Lung (tissue), 12 donors: ENCODE results near the gene HTR6. TPM values are rescaled to one million over a fixed set of nuclear protein-coding genes. Genes with fewer than 3 reads are reported as not detected.

Experiments used
- ATAC-seq: fragments of 200-7000 bp; cut with Tn5 transposase; one replicate; pipeline ENCODE4 v1.9.1; 2020; ENCODE audit warnings: moderate number of reproducible peaks; ENCODE audit not compliant: insufficient read depth, low FRiP score
- DNase-seq, 3 donors: peaks; one replicate each; pipeline ENCODE4 v3.0.0-alpha.2; 2013 to 2017
- H3K27ac ChIP-seq, 2 donors: one replicate each; pipeline ENCODE4 v1.5.1; 2013; ENCODE audit warnings: mild to moderate bottlenecking in 2 of 2, moderate library complexity in 2 of 2, control low read depth in 1 of 2, inconsistent platforms in 1 of 2, low read depth in 1 of 2, low read length in 1 of 2
- H3K27me3 ChIP-seq, 3 donors: one replicate each; pipeline ENCODE4 v1.5.1; 2013; ENCODE audit warnings: low read length in 2 of 3; ENCODE audit not compliant: control insufficient read depth in 3 of 3, insufficient read depth in 3 of 3
- H3K36me3 ChIP-seq, 4 donors: one replicate each; pipeline ENCODE4 v1.5.1; 2013; ENCODE audit warnings: low read length in 4 of 4, mild to moderate bottlenecking in 1 of 4, moderate library complexity in 1 of 4; ENCODE audit not compliant: control insufficient read depth in 4 of 4, insufficient read depth in 4 of 4
- H3K4me1 ChIP-seq, 5 donors: one replicate each; pipeline ENCODE4 v1.5.1; 2013; ENCODE audit warnings: low read length in 5 of 5, mild to moderate bottlenecking in 2 of 5, moderate library complexity in 1 of 5; ENCODE audit not compliant: control insufficient read depth in 5 of 5, insufficient read depth in 5 of 5
- H3K4me3 ChIP-seq: one replicate; pipeline ENCODE4 v1.5.1; 2013; ENCODE audit warnings: mild to moderate bottlenecking, control low read depth, moderate library complexity
- H3K9ac ChIP-seq, 2 donors: one replicate each; pipeline ENCODE4 v1.5.1; 2013; ENCODE audit warnings: low read length in 2 of 2, control low read depth in 1 of 2; ENCODE audit not compliant: insufficient read depth in 1 of 2
- H3K9me3 ChIP-seq, 4 donors: one replicate each; pipeline ENCODE4 v1.5.1; 2013; ENCODE audit warnings: low read length in 3 of 4, mild to moderate bottlenecking in 1 of 4, moderate library complexity in 1 of 4; ENCODE audit not compliant: control insufficient read depth in 4 of 4, insufficient read depth in 3 of 4
- WGBS, 2 donors: extraction: QIAGEN DNeasy Blood & Tissue Kit; methylation state at CpG; one replicate each; pipeline ENCODE4 v1.1.7; 2013; 5-methylcytosine and 5-hydroxymethylcytosine counted together
- polyA plus RNA-seq, 2 donors: library from polyadenylated mRNA; stranded (reverse); fragments of 200-250 nt; gene quantifications; one replicate each; pipeline ENCODE4 v1.2.1, GENCODE V29; 2013
- total RNA-seq, 2 donors: library from RNA; depleted of rRNA in 1 of 2; stranded (reverse); fragments of >200 nt in 1 of 2; gene quantifications; one replicate each; pipeline ENCODE4 v1.2.1, GENCODE V29; 2014 to 2021
- TF ChIP-seq, protein P1 (sequence below): IDR thresholded peaks from 2 replicates; pipeline ENCODE4 v1.5.1; 2012; ENCODE audit warnings: mild to moderate bottlenecking; ENCODE audit errors: control extremely low read depth, extremely low read depth
- donor health status: control.
- donor health status: control.
- donor health status: Bipolar disorder and iron deficiency.
- donor health status: healthy.
- donor health status: DM: yes; HTN: yes; CAD: no.

HTR6 gene
- total and polyA plus RNA-seq, 4 donors = not detected

DNA sequence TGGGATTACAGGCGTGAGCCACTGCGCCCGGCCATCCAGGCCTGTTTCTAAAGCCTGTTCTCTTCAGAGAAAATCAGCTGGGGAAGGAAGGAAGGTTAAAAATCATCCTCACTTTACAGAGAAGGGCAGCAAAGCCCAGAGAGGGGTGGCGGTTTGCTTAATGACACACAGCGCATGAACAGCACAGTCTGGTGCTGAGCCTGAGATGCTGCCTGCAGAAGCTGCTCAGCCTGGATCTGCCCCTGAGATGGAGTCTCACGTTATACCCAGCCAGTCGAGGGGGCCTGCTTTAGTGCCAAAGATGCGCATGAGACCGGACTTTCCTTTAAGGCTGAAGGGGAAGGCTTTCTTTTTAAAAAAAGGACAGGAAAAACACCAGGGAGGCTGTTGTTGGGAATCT is 21.3 kb downstream of the HTR6 start:
- Histone ChIP-seq H3K27me3 (no peaks in the 10 kb centered on the region), H3K9ac (no peak overlapping the region), H3K36me3 (peaks cover 0 to 10% (median 0%) of the 10 kb centered on the region in 4 donors), H3K4me3 (no peak overlapping the region), H3K4me1 (no peaks in the 10 kb centered on the region), H3K9me3 (peaks cover 0 to 16% (median 2%) of the 10 kb centered on the region in 4 donors), H3K27ac (no peak overlapping the region)
- TF ChIP-seq, protein P1, sequence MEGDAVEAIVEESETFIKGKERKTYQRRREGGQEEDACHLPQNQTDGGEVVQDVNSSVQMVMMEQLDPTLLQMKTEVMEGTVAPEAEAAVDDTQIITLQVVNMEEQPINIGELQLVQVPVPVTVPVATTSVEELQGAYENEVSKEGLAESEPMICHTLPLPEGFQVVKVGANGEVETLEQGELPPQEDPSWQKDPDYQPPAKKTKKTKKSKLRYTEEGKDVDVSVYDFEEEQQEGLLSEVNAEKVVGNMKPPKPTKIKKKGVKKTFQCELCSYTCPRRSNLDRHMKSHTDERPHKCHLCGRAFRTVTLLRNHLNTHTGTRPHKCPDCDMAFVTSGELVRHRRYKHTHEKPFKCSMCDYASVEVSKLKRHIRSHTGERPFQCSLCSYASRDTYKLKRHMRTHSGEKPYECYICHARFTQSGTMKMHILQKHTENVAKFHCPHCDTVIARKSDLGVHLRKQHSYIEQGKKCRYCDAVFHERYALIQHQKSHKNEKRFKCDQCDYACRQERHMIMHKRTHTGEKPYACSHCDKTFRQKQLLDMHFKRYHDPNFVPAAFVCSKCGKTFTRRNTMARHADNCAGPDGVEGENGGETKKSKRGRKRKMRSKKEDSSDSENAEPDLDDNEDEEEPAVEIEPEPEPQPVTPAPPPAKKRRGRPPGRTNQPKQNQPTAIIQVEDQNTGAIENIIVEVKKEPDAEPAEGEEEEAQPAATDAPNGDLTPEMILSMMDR = no peak
- ATAC-seq = no peak
- DNase-seq = no peak
- 85 to 88% methylated on average over 9 of the region's 9 CpGs for WGBS, 2 donors

DNA sequence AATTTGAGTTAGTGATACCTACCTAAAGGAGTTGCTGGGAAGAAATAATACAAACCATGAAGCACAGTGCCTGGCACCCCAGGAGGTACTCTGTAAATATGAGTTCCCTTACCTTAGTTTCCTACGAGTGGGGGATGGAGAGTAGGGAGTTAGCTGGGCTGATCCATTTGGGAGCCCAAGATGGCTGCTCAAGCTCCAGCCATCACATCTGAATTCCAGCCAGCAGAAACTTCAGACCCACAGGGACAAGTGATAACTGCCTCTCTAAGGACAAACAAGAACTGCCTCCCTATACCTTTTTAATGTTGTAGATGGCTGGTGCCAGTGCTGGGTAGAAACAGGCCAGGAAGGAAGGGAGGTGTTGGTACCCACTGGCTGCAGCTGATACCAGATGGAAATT is 22.7 kb downstream of the HTR6 start:
- TF ChIP-seq, protein P1 = no peak
- 96 to 98% methylated on average over 1 of the region's 1 CpG for WGBS, 2 donors
- H3K27ac ChIP-seq = no peak overlapping the region

DNA sequence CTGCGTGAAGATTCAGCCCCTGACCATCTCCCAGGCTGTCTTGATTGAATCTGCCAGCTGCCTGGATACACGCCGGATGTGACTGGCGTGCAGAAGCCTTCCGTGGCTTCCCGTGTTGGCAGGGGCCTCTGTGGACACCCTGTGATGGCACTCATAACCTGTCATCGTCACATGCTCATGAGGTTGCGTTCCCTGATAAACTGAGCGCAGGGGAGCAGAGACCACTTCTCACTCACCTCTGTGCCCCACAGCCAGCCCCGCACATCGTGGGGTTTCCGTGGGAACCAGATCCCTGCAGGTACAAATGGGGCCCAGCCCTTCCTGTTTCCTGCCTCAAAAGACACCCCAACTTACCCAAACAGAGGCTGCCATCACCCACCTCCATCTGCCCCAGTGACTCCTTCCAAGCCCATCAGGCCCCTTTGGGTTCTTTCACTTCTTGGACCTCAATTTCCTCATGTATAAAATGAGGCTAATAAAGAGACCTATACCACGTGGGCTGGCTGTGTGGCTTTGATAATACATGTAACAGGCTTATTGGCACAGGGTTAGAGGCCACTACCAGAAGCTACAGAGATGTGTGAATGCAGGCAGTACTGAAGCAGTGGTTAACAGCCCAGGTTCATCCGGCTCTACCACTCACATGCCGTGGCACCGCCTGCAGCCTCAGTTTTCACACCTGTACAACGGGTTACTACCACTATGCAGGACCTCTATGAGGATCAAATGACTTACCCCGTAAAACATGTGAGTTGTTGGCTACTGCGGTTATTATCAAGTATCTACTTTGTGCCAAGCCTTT is 23.6 kb downstream of the HTR6 start:
- H3K4me3 ChIP-seq = no peak overlapping the region
- ATAC-seq (no peak), DNase-seq (no peak)
- WGBS, 2 donors = 84 to 85% methylated on average over 19 of the region's 19 CpGs
- H3K9me3 ChIP-seq = peaks cover 0 to 16% (median 2%) of the 10 kb centered on the region in 4 donors
- no peak overlapping the region for H3K9ac ChIP-seq
- peaks cover 0 to 14% (median 0%) of the 10 kb centered on the region in 4 donors for H3K36me3 ChIP-seq
- no peaks in the 10 kb centered on the region for H3K27me3 ChIP-seq
- no peak overlapping the region for H3K27ac ChIP-seq
- TF ChIP-seq, protein P1 = no peak
- H3K4me1 ChIP-seq = no peaks in the 10 kb centered on the region

More for the DNA sequence above, 22.7 kb downstream of the HTR6 start:
- H3K9me3 ChIP-seq = peaks cover 0 to 16% (median 2%) of the 10 kb centered on the region in 4 donors
- H3K4me1 ChIP-seq = no peaks in the 10 kb centered on the region
- H3K9ac ChIP-seq = no peak overlapping the region
- no peaks in the 10 kb centered on the region for H3K27me3 ChIP-seq
- ATAC-seq (no peak), DNase-seq (no peak)
- no peak overlapping the region for H3K4me3 ChIP-seq
- H3K36me3 ChIP-seq = peaks cover 0 to 15% (median 0%) of the 10 kb centered on the region in 4 donors
